K562 (cell line): ENCODE results near the gene FLAD1. TPM values are rescaled to one million over a fixed set of nuclear protein-coding genes. Genes with fewer than 3 reads are reported as not detected.

Experiments used
- ARID4B ChIP-seq: sonication (generic); formaldehyde crosslinking; IDR thresholded peaks from 2 replicates; pipeline ENCODE4 v1.8.0; 2022; ENCODE audit warnings: mild to moderate bottlenecking, missing genetic modification reagents
- GABPB1 ChIP-seq: sonication (generic); formaldehyde crosslinking; IDR thresholded peaks from 2 replicates; pipeline ENCODE4 v1.8.0; 2022; ENCODE audit warnings: mild to moderate bottlenecking, missing genetic modification reagents
- GMEB1 ChIP-seq: fragments of 250-450 bp; sonication (Bioruptor Pico); IDR thresholded peaks from 2 replicates; pipeline ENCODE4 v1.4.0; 2020; ENCODE audit warnings: mild to moderate bottlenecking
- HMG20B ChIP-seq: fragments of 250-450 bp; sonication (Bioruptor Pico); IDR thresholded peaks from 2 replicates; pipeline ENCODE4 v1.5.0; 2021; ENCODE audit warnings: mild to moderate bottlenecking
- MCM5 ChIP-seq: fragments of 450-650 bp; IDR thresholded peaks from 2 replicates; pipeline ENCODE4 v1.6.1; 2016; ENCODE audit warnings: low read depth
- NFXL1 ChIP-seq: fragments of 450-650 bp; formaldehyde crosslinking; IDR thresholded peaks from 2 replicates; pipeline ENCODE4 v1.4.0; 2021; ENCODE audit warnings: mild to moderate bottlenecking
- RB1 ChIP-seq: fragments of 450-650 bp; IDR thresholded peaks from 2 replicates; pipeline ENCODE4 v1.6.1; 2017; ENCODE audit warnings: low read depth, mild to moderate bottlenecking
- RBFOX2 ChIP-seq: fragments of 200-400 bp; formaldehyde crosslinking; IDR thresholded peaks from 2 replicates; pipeline ENCODE4 v1.6.1; 2017; ENCODE audit warnings: low read depth, mild to moderate bottlenecking, low read length, moderate library complexity
- SMARCE1 ChIP-seq: fragments of 450-650 bp; IDR thresholded peaks from 2 replicates; pipeline ENCODE4 v1.7.1; 2016; ENCODE audit warnings: mild to moderate bottlenecking
- SP1 ChIP-seq: sonication (generic); formaldehyde crosslinking; IDR thresholded peaks from 2 replicates; pipeline ENCODE4 v1.8.1; 2022; ENCODE audit warnings: mild to moderate bottlenecking, missing genetic modification reagents
- ZNF133 ChIP-seq: fragments of 250-450 bp; sonication (Bioruptor Pico); IDR thresholded peaks from 2 replicates; pipeline ENCODE4 v1.4.0; 2020; ENCODE audit warnings: mild to moderate bottlenecking
- ZNF41 ChIP-seq: fragments of 250-450 bp; sonication (Bioruptor Pico); conservative IDR thresholded peaks from 2 replicates; pipeline ENCODE4 v1.4.0; 2020; ENCODE audit warnings: mild to moderate bottlenecking
- ZNF644 ChIP-seq: fragments of 200-800 bp; sonication (Bioruptor generic); IDR thresholded peaks from 2 replicates; pipeline ENCODE4 v1.6.1; 2016; ENCODE audit warnings: low read depth, missing genetic modification characterization, missing compliant biosample characterization
- ZNF764 ChIP-seq: fragments of 250-450 bp; sonication (Bioruptor Pico); IDR thresholded peaks from 2 replicates; pipeline ENCODE4 v1.4.0; 2020; ENCODE audit warnings: low read depth, mild to moderate bottlenecking, moderate library complexity
- polyA plus RNA-seq, 8 experiments: library from polyadenylated mRNA; depleted of rRNA in 4 of 8; stranded (reverse) in 5 of 8; unstranded in 3 of 8; fragments of >200 nt; fragmentation: Nextera tagmentation in 2 of 8; fragmentation: Illumina TruSeq in 1 of 8; extraction: Ambion mirVana in 2 of 8; extraction: Trizol in 1 of 8; gene quantifications; 2 replicates each; pipeline versions ENCODE4 v1.2.1 to v1.2.3, GENCODE V29; 2011 to 2014; ENCODE audit warnings: inconsistent platforms in 1 of 8, missing spikeins in 1 of 8
- total RNA-seq, 7 experiments: library from RNA; depleted of rRNA in 6 of 7; stranded (reverse); fragments of >200 nt in 6 of 7; fragmentation: Illumina TruSeq in 2 of 7; extraction: Trizol in 2 of 7; gene quantifications; 2 replicates each; pipeline versions ENCODE4 v1.2.1 to v1.2.3, GENCODE V29; 2011 to 2021; ENCODE audit warnings: low replicate concordance in 1 of 7
- TF ChIP-seq, protein P1 (sequence below): IDR thresholded peaks from 2 replicates; pipeline ENCODE4 v1.6.1; 2011; ENCODE audit warnings: borderline replicate concordance, low read depth, mild to moderate bottlenecking, moderate library complexity, low read length; ENCODE audit not compliant: insufficient read depth, poor library complexity, severe bottlenecking

The FLAD1 gene
- total and polyA plus RNA-seq, 9 of the 15 experiments (the other 6 are each of a cell fraction or from before 2014, with no cell fraction given): 24.9 to 85.8 (median 67.0) TPM

DNA sequence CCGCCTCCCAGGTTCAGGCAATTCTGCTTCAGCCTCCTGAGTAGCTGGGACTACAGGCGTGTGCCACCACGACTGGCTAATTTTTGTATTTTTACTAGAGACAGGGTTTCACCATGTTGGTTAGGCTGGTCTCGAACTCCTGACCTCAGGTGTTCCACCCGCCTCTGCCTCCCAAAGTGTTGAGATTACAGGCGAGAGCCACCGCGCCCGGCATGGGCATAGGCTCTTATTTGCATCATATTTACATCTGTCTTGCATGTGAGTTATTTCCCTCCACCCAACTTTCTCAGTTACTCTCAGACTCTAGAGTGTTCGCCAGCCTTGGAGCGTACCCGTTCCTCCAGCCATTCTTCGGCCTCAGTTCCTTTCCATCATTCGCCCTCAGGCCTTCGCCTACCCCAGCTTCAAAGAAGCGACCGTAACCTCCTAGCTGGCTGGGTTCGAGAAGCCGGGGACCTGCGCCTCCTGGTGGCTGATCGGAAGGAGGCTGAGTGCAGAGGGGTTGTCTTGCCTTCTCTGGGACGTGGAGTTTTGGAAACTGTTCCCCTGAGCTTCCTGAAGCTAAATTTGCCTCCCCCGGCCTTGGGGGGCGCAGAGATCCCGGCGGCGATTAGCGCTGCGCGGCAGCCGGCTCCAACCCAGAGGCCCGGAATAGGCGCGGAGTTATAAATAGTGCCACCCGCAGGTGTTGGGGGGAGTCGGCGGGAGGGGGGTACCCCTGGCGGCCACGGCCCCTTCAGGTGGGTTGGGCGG lies 15.8 kb downstream of the FLAD1 start (continued):
- no peak; the same call in 1 of the 2 replicates for TF ChIP-seq GABPB1
- no peak for TF ChIP-seq NFXL1 (CRISPR knock-in tag)
- TF ChIP-seq HMG20B: no peak
- TF ChIP-seq RB1: peak; percentile 68
- no peak for TF ChIP-seq ZNF764
- TF ChIP-seq ZNF41 (CRISPR knock-in tag): no peak
- no peak for TF ChIP-seq MCM5
- peak; percentile 50; the same call in 1 of the 2 replicates for TF ChIP-seq SP1 (CRISPR knock-in tag)
- no peak for TF ChIP-seq ZNF644
- TF ChIP-seq, protein P1, sequence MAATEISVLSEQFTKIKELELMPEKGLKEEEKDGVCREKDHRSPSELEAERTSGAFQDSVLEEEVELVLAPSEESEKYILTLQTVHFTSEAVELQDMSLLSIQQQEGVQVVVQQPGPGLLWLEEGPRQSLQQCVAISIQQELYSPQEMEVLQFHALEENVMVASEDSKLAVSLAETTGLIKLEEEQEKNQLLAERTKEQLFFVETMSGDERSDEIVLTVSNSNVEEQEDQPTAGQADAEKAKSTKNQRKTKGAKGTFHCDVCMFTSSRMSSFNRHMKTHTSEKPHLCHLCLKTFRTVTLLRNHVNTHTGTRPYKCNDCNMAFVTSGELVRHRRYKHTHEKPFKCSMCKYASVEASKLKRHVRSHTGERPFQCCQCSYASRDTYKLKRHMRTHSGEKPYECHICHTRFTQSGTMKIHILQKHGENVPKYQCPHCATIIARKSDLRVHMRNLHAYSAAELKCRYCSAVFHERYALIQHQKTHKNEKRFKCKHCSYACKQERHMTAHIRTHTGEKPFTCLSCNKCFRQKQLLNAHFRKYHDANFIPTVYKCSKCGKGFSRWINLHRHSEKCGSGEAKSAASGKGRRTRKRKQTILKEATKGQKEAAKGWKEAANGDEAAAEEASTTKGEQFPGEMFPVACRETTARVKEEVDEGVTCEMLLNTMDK: peak; percentile 39
- peak; percentile 40; the same call in 1 of the 2 replicates for TF ChIP-seq SMARCE1
- TF ChIP-seq ZNF133 (CRISPR knock-in tag): no peak
- TF ChIP-seq GMEB1 (CRISPR knock-in tag): no peak
- 0 out of 2 replicates have a peak, but pooled peaks have one; percentile 43 for TF ChIP-seq ARID4B
- TF ChIP-seq RBFOX2: peak; percentile 72
